Cardiac septum (tissue), 1 donor: ENCODE measurements around the gene PLEKHG3. TPM values are rescaled to one million over a fixed set of nuclear protein-coding genes. Genes with fewer than 3 reads are reported as not detected.
A peak's percentile ranks its signal among the peaks of the same experiment; 100 is the strongest.

ENCODE experiments used
- DNase-seq: peaks from one replicate; pipeline ENCODE4 v3.0.0-alpha.2; 2020; ENCODE audit warnings: low spot score
- intact Hi-C: fragments of 100-400 bp; cut with DNase I; formaldehyde crosslinking; loops from one replicate; pipeline ENCODE4 v1.14.0; 2022
- total RNA-seq: library from RNA; stranded (reverse); fragmentation: NEBNext Ultra II Directional; extraction: Animal tissue kit (Norgen Biotek cat#: 25700); gene quantifications from one replicate; pipeline ENCODE4 v1.2.1, GENCODE V29; 2021
- donor health status: DM: no; HTN: no; CAD: no.

Gene PLEKHG3
- total RNA-seq, 1 donor from 2014 or later: 22.5 TPM

GRCh38 chr14:64722842-64723447, 18.7 kb downstream of the PLEKHG3 start:
- intact Hi-C loops: loop anchor here (5.0 kb wide), 1 partner anchor 41 kb away; no protein-coding TSS in a partner anchor
- DNase-seq: no peak

DNA sequence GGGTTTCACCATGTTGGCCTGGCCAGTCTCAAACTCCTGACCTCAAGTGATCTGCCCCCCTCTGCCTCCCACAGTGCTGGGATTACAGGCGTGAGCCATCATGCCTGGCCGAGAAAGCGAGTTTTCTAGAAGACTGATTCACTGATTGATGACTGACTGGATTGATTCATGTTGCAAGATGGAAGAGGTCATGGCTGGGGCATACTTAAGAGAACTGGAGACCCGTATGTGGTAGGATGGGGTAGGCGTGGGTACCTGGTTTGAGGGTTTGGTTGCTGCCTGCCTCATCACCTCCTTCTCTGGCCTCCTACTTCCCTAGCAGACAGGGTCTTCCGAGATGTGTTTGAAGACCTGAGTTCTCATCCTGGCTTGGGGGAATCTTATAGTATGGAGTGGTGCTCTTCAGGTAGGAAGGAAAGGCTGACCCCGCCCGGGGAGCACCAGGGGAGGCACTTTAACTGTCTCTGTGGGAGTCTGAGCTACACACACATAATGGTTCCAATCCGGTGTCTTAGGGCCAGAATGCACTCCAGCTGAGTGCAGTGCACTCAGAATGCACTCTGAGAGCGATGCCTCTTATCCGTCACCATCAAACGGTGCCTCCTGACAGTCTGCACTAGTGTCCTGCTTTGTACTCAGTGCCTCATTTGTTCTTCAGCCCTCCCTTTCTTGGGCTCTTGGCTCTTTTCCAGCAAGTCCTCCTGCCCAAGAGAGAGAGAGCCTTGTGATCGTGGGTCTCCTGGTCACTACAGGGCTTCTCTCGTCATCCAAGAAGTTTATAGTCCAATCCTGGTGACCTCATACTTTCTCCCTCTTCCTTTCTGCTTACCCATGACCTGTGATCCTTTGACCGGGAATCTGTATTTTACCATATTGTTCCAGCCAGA, 19.7 kb downstream of the PLEKHG3 start:
- intact Hi-C loops: loop anchor here (5.0 kb wide), 1 partner anchor 42 kb away; no protein-coding TSS in a partner anchor
- no peak for DNase-seq

- no peak for DNase-seq
- intact Hi-C loops: loop anchor here (5.0 kb wide), 1 partner anchor 42 kb away; no protein-coding TSS in a partner anchor
Observed at GRCh38 chr14:64724578-64724930, 20.3 kb downstream of the PLEKHG3 start.

GRCh38 chr14:64725261-64725815, 21.1 kb downstream of the PLEKHG3 start:
- DNase-seq: no peak
- intact Hi-C loops: no loop called here

GRCh38 chr14:64725879-64726584, 21.8 kb downstream of the PLEKHG3 start:
- DNase-seq: no peak
- intact Hi-C loops: no loop called here

DNA sequence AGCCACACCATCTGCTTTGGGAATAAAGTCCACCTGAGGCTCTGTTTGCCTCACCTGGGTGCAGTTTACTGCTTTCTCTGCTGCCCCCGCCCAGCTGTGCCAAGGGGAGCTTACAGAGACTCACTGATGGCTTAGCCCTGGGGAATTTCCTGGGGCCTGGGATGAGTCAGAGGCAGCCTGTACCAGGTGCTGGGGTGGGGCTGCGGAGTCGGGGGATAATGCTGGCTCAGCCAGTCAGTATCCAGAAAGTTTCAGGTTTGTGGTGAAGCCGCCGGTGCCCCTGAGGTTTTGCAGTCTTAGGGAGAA, 22.3 kb downstream of the PLEKHG3 start:
- DNase-seq: no peak

DNA sequence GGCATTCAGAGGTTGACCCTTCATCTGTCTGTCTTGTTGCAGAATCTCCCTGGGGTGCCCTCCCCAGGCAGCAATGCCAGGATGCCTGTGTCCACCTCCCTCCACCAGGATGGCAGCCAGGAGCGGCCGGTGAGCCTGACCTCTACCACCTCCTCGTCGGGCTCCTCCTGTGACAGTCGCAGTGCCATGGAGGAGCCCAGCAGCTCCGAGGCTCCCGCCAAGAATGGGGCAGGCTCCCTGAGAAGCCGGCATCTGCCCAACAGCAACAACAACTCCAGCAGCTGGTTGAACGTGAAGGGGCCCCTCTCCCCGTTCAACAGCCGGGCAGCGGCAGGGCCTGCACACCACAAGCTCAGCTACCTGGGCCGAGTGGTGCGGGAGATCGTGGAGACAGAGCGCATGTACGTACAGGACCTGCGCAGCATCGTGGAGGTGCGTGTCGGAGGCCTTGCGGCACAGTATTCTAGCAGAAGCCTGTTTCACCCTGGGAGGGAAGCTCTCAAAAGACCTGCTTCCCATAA, 23.4 kb downstream of the PLEKHG3 start:
- no peak for DNase-seq
- intact Hi-C loops: no loop called here

More for the DNA sequence above, 22.3 kb downstream of the PLEKHG3 start:
- intact Hi-C loops: no loop called here

DNA sequence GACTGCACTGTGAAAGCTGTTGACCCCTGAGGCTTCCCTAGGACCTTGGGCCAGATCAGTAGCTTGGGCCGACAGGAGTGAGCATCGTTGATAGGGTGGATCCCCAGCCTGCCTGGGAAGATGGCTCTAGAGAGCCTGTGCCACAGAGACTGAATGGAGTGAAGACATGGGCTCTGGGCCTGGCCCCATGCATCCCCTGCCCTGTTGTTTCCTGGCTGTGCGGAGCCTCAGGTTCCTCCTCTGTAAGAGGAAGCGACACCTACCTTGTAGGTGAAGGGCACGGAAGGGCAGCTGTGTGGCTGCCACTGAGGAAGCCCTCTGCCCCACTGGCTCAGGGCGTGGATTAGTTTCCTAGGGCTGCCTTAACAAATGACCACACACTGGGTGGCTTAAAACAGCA, 23.9 kb downstream of the PLEKHG3 start:
- peak; percentile 82 for DNase-seq
- intact Hi-C loops: no loop called here

DNA sequence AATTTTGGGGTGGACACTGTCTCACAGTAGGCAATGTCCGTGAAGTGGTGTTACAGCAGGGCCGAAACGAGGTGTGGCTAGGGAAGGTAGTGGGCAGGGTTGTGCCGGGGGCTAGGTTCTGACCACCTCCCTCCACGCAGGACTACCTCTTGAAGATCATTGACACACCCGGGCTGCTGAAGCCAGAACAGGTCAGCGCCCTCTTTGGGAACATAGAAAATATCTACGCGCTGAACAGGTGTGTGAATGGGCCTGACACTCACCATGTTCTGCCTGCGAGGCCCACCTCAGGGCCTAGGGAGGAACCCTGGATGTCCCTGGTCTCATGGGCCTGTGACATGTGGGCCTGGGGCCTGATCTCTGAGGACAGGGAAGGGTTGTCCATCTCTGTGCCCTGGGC, 24.6 kb downstream of the PLEKHG3 start:
- no peak for DNase-seq
- intact Hi-C loops: no loop called here

DNA sequence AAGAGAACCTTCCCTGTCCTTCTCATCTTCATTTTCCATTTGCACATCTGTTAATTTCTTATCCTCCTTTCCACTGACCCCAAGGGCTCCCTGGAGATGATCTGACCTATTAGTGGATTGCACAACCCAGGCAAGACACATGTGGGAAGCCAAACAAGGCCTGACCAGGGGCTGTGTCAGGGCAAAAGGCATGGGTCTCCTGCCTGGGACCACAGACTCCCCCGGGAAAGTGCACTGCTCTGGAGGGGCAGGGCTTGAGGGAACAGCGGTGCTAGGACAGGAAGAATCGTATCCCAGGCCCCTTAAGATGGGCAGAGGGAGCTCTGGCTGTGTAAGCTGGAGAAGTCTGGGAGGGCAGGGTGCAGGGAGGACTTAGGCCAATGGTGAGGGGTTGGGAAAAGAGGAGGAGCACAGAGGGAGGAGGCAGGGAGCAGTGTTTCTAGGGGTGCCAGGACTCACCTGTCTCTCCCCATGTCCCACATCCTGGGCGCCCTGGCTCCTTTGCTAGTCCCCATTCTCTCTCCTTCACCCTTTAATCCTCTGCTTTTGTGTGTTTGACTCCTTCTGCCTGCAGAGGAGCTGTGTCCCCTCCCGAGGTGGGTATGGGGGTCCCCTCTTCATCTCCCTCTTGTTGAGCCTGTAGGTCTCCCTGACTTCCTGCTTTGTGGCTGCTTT, 25.3 kb downstream of the PLEKHG3 start:
- intact Hi-C loops: no loop called here
- no peak for DNase-seq

DNA sequence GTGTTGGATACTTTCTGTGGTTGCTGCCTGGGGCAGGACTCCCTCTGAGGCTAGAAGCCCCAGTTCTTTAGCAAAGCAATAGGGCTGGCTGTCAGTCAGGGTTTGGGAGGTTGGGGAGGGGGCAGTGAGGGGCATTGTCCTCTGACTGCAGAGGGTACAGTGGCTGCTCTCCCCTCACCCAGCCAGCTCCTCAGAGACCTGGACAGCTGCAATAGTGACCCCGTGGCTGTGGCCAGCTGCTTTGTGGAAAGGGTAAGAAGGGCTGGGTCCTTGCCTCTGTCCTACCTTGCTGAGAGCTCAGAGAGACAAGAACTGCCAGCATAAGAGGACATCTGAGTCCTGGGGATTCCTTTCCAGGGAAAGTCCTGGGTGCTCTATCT, 25.8 kb downstream of the PLEKHG3 start:
- DNase-seq: no peak
- intact Hi-C loops: no loop called here

GRCh38 chr14:64730681-64731080, 26.5 kb downstream of the PLEKHG3 start:
- intact Hi-C loops: no loop called here
- DNase-seq: no peak

DNA sequence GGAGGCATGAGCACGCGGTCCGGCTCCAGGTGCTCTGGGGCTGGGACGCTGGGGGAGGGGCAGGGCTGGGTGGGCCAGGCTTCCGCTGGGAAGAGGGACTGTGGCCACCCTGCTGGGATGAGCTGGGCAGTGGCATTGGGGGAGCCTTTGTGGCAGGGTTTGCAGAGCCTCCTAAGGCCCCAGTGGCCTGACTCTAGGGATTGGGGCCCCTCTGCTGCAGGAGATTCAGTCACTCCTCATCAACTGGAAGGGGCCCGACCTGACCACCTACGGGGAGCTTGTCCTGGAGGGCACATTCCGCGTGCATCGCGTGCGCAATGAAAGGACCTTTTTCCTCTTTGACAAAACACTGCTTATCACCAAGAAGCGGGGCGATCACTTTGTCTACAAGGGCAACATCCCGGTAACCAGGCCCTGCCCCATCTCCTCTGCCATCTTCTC, 26.9 kb downstream of the PLEKHG3 start:
- no peak for DNase-seq
- intact Hi-C loops: no loop called here

DNA sequence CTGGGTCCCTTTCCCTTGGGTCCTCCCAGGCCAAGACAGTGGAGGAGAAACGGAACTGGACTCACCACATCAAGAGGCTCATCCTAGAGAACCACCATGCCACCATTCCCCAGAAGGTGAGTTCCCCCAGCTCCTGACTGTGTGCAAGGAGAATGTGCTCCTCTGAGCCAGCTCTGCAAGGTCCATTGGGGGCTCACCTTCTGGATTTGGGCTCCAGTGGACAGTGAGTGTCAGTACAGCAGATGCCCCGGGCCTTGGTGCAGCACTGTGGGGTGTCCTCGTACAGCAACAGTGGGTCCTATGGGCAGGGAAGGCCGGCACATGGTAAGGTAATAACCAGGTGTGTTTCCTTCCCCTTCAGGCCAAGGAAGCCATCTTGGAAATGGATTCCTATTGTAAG, 27.8 kb downstream of the PLEKHG3 start:
- intact Hi-C loops: no loop called here
- DNase-seq: no peak

DNA sequence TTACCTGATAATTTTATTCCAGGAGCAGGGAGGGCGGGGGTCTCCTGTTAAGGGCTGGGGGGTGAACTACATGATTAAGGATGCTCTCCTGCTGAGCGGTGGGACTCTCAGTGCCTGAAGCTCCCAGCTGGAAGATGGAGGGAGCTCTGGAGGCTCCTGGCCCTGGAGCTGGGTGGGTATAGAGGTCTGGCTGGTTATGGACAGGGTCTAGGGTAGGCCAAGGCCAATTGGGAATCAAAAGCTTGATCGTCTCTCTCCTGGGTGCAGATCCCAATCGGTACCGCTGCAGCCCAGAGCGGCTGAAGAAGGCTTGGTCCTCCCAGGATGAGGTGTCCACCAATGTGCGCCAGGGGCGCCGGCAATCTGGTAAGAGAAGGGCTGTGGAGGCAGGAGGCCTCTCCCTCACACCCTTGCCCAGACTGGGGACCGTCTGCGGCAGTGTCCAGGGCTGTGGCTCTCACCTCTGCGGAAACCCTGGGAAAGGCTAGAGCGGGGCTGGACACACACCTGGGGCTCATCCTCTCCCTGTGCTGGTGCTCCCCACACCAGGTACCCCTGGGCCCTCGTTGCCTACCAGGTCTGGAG, 28.4 kb downstream of the PLEKHG3 start:
- intact Hi-C loops: no loop called here
- DNase-seq: no peak

DNA sequence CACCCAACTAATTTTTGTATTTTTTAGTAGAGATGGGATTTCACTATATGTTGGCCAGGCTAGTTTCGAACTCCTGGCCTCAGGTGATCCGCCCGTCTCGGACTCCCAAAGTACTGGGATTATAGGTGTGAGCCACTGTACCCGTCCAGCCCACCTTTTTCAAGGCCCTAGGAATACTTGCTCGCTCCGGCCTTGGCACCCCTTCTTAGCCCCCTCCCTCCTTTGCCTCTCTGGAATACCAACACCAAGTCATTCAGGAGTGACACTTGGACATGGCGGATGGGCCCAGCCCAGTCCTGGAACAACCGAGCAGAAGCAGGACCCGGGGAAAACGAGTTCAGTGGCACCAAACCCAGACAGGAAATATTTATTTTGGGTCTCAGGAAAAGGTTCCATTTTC, 29.1 kb downstream of the PLEKHG3 start:
- no peak for DNase-seq
- intact Hi-C loops: no loop called here

DNA sequence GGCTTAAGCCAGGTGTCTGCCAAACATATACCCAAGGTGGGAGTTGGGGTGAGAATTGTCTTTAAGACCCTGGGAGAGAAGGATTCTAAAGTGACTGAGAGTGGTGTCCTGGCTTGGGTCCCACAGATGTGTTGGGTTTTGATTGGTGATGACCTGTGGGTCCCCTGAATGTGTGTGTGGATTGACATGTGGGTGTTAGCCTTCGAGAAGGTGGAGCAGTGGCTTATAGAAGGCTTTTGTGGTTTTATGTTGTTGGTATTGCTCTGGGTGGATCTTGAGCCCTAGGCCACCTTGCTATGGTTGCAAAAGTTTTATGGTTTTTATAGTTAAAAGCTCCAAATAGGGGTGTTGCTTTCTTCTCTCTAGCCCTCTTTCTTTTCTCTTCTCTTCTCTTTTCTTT, 29.7 kb downstream of the PLEKHG3 start:
- intact Hi-C loops: no loop called here
- DNase-seq: no peak

DNA sequence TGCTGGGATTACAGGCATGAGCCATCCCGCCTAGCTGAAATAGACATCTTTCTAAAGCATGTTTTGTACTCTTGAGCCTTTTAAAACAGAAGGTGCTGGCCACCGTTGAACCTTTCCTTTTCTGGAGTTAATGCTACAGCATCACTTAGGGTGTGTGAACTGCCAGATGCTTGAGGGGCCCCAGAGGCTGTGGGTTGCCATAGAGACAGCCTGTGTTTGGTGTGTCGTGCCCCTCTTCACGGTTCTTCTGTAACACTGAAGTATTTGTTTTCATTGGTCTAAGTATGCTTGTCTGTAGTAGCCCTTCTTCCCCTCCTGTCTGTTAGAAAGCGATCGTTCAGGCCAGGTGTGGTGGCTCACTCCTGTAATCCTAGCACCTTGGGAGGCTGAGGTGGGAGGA, 30.8 kb downstream of the PLEKHG3 start:
- intact Hi-C loops: no loop called here
- DNase-seq: no peak
